ENCODE data around the gene CORIN.

DNA sequence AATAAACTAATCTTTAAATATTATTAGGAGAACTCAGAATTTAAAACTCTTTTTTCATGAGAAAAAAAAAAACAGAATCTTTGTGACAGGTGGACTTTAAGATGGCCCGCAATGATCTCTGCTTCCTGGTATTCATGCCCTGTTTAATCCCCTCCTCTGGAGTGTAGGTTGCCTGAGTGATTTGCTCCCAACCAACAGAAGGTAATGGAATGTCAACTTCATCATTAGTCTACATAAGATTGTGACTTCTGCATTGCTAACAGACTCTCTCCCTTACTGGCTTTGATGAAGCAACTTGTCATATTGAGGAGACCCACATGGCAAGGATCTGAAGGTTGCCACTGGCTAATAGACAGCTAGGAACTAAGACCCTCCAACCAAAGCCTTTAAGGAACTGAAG lies 88.8 kb downstream of the CORIN start:
- TF ChIP-seq EZH2 (optimal IDR thresholded peaks at IDR 0.05; ENCODE audit: low read depth, low read length) (no peak), EZH2phosphoT487 (IDR thresholded peaks at IDR 0.05; ENCODE audit: low read length) (no peak)
- TF ChIP-seq, protein P1, sequence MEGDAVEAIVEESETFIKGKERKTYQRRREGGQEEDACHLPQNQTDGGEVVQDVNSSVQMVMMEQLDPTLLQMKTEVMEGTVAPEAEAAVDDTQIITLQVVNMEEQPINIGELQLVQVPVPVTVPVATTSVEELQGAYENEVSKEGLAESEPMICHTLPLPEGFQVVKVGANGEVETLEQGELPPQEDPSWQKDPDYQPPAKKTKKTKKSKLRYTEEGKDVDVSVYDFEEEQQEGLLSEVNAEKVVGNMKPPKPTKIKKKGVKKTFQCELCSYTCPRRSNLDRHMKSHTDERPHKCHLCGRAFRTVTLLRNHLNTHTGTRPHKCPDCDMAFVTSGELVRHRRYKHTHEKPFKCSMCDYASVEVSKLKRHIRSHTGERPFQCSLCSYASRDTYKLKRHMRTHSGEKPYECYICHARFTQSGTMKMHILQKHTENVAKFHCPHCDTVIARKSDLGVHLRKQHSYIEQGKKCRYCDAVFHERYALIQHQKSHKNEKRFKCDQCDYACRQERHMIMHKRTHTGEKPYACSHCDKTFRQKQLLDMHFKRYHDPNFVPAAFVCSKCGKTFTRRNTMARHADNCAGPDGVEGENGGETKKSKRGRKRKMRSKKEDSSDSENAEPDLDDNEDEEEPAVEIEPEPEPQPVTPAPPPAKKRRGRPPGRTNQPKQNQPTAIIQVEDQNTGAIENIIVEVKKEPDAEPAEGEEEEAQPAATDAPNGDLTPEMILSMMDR (IDR thresholded peaks at IDR 0.05; ENCODE audit: low read length) = no peak

All from MM.1S (cell line).